GM04504 (cell line): ENCODE data around the gene CR2.
"Not testable (repeated sequence)": the region's sequence is repeated elsewhere in the genome, so short reads cannot be mapped to it uniquely, and the experiment has no call there.

ENCODE experiments used
- DNase-seq: peaks from one replicate; pipeline ENCODE4 v3.0.0-alpha.2; 2012; ENCODE audit warnings: low read depth

The CR2 gene

DNA sequence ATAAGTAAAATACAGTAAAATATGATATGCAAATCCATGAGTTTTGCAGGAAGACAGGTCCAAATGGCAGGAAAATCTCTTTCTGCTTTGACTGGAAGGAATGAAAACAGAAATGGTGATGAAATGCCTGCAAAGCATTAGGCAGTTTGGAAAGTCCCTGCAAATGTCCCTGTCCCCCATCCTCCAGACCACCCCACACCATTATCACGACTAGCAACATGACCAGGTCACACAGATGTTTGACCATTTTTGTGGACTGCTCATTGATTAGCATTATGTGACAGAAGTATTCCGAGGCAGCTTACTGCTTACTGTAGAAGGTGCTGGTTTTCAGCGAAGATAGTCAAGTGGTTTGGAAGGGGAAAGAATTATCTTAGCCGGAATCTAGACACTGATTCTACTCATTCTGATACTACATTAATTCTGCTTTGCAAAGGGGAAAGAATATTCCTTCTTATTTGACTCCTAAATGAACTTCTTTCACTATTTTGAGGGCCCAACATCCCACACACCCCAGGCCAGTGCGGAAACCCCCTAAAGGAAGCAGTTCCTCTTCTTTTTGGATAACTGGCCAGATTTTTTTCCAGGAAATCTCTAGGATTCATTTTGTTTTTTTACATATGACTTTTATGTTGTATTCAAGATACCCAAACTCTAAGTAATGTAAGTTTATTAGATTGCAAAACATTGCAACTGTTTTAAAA lies 9.5 kb upstream of the CR2 start:
- no peak for DNase-seq

GRCh38 chr1:207453710-207454045 lies 450 bp upstream of the CR2 start:
- DNase-seq: no peak

DNA sequence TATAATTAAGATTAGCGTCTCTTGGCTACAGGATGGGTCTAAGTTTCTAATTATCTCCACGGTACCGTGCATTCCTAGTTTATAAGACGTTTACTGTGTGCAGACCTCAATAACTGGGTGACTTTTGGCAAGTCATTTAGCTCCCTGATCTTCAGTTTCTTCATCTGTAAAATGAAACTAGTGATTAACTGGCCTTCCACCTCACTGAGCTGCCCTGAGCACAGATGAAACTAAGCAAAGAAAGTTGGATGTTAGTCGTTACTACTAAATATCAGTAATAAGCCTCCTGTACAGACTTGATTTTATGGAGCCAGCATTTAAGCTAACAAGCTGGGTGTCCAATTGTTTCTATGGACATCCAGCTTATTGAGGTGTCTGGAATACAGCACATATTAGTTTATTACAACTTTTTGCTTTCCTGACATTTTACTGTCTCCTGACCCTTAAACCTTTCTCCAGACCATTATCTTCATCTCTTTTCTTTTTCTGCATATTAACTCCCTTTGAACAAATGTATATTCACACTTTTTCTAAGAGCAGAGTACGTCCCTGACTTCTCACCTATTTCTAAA lies 1.1 kb downstream of the CR2 start:
- no peak for DNase-seq

DNA sequence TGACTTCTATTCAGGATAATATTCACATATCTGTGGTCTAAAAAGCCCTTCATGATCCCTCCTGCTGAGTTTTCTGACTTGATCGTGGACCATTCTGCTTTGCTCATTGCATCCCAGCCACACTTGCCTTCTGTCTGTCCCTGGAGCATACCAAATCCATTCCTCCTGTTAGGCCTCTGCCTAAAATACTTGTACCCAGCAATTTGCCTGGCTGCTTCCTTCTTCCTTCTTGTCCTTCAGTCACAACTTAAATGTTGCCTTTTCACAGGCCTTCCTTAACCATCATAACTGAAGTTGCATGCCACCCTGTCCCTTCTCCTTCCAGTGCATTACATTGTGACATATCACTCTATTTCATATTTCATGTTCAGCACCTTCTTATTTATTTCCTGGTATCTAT lies 4.3 kb downstream of the CR2 start:
- DNase-seq: no peak

DNA sequence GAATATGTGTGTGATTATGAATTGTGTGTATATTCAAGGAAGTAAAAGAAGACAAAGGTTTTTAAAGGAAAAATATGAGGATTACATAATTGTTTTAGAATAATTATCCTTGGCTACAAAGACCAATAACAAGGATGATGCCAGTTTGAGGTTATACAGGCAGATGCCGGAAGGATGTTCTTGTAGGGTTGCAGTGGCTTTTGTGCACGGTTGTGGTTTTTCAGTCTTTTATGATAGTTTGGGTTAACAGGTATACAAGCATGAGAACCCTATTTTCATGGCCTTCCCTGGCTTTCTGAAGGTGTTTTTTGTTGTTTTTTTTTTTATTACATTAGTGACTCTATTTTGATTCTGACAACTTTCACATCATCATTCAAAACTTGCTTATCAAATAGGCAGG lies 4.9 kb downstream of the CR2 start:
- no peak for DNase-seq

GRCh38 chr1:207461649-207462048 lies 7.5 kb downstream of the CR2 start:
- no peak for DNase-seq

- DNase-seq: no peak
Observed at GRCh38 chr1:207462535-207462934, 8.4 kb downstream of the CR2 start.

DNA sequence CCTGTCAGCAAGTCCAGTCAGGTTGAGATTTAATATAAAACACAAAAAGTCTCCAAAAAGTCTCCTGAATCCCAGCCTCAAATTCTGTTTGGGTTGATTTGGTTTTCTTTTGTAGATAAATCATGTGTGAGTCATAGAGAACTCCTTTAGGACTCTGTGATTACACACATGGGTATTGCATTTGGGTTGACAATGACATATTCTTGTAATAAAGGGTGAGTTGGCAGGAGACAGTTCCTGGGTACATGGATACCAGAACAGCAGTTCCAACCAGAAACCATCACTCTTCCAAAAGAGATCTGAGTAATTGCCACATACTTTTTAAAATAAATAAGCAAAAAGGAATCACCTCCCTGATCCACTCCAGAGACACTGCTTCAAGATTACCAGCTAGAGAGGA lies 8.9 kb downstream of the CR2 start:
- DNase-seq: peak; percentile 16

GRCh38 chr1:207463571-207463970 lies 9.4 kb downstream of the CR2 start:
- no peak for DNase-seq

DNA sequence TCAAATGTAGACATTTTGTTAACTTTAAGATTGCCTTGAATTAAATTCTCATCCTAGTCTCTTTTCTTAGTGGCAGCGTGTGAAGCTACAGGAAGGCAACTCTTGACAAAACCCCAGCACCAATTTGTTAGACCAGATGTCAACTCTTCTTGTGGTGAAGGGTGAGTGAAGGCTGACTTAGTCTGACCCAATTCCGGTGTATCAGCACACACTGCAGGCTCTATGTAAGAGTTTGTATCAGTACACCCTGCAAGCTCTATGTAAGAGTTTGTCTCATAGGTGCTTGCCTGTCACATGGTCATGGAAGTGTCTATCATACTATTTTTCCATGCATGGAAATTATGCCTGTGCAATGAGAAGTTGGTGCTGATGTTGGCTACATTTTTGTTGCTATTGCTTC lies 16.8 kb downstream of the CR2 start:
- no peak for DNase-seq

GRCh38 chr1:207474210-207474609 lies 20.1 kb downstream of the CR2 start:
- no peak for DNase-seq

DNA sequence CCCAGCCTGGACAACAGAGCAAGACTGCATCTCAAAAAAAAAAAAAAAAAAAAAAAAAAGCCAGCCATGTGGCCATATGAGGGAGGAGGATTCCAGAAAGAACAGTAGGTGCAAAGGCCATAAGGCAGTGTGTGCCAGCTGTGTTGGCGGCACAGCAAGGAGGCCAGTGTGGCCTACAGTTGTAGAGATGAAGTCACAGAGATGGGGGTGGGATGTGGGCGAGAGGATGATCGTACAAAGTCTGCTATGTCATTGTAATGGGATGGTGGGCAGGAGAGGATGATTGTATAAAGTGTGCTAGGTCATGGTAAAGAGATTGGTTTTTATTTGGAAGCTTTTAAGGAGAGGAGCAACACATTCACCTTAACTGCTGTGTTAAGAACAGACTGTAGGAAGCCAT lies 32.1 kb downstream of the CR2 start:
- DNase-seq: no peak

DNA sequence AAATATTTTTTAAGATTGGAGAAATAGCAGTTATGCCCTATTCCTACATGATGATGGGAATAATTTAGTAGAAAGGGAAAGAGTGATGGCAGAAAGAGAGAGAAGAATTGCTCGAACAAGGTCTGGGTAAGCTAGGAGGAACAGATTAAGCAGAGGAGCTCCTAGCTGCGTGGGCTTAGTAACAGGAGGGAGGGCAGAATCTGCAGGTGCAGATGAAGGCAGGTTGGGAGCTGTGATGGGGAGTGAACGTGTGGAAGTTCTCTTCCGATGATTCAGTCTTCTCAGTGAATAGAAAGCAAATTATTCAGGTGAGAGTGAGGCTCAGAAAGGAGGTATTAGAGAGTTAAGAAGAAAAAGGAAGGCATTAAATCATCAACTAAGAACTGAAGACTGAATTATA lies 33.5 kb downstream of the CR2 start:
- no peak for DNase-seq

GRCh38 chr1:207493212-207493611 lies 39.1 kb downstream of the CR2 start:
- no peak for DNase-seq

DNA sequence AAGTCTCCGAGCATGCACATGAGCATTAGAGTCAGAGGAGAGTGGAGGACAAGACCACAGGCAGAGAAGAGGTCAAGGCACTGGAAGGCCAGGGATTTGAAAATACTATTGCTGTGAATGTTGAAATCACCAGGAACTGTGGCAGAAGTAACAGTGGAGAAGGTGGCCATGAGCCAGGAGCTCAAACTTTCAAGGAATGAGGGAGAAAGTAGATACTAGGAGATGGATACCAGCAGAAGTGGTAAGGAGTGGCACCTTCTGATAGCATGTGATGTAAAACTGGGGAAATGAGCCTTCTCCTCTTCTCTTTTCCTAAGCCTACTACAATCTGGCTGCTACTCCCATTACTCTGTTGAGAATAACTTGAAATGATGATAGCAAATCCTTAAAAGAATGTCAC lies 40.0 kb downstream of the CR2 start:
- DNase-seq: no peak

DNA sequence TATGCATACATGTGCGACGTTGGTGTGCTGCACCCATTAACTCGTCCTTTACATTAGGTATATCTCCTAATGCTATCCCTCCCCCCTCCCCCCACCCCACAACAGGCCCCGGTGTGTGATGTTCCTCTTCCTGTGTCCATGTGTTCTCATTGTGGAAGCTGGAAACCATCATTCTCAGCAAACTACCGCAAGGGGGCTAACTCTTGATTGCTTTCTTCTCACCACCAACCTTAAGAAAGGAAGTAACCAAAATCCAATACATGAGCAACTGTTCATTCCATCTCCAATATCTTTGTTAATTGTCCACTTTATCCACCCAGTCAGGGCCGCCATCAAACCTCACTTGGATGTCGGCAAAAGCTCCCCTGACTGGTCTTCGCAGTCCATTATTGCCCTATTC lies 41.2 kb downstream of the CR2 start:
- DNase-seq: not testable (repeated sequence)

DNA sequence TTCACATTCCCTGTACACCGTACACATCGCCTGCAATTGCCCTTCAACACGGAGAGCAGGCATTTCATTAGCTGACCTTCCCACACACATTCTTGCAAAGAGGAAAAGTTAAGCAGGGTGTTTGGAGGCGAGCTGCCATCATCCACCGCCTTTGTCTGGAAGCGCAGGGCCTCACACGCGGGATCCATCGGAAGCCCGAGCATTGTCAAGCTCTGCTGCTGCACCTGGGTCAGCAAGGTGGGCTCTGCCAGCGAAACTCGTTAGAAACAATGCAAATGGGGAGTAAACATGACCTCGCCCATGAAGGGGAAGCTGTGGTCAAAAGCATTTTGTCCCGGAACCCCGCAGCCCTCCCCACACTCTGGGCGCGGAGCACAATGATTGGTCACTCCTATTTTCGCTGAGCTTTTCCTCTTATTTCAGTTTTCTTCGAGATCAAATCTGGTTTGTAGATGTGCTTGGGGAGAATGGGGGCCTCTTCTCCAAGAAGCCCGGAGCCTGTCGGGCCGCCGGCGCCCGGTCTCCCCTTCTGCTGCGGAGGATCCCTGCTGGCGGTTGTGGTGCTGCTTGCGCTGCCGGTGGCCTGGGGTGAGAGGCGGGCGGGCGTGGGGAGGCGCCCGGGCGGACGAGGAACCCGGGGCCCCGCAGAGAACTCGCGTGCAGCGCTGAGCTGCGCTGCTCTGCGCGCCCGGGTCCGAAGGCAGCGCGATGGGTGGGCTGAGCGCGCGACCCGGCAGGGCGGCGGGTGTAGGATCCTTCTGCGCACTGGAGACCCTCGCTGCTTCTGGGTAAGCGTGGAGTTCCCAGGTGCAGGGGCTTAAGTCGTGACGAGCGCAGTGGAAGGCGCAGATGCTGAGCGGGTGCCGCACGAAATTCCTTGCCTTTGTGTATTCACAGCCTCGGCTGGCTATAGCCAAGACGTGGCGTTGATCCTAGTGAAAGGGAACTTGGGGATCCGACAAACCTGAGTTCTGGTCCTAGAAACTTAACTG lies 42.0 kb downstream of the CR2 start, which contains the start of gene CR1:
Gene CR1 (plus strand): TSS at position 357 of the 992 bp plus-strand sequence. CDS start 111 bp downstream, at position 468.
- no peak for DNase-seq

GRCh38 chr1:207497941-207498340 lies 43.8 kb downstream of the CR2 start:
- DNase-seq: no peak

- peak; percentile 24 for DNase-seq
Observed at GRCh38 chr1:207499573-207499972, 45.4 kb downstream of the CR2 start.

- no peak for DNase-seq
Observed at GRCh38 chr1:207500306-207500705, 46.2 kb downstream of the CR2 start.

- DNase-seq: no peak
Observed at GRCh38 chr1:207501071-207501470, 46.9 kb downstream of the CR2 start.

- no peak for DNase-seq
Observed at GRCh38 chr1:207502726-207503125, 48.6 kb downstream of the CR2 start.

DNA sequence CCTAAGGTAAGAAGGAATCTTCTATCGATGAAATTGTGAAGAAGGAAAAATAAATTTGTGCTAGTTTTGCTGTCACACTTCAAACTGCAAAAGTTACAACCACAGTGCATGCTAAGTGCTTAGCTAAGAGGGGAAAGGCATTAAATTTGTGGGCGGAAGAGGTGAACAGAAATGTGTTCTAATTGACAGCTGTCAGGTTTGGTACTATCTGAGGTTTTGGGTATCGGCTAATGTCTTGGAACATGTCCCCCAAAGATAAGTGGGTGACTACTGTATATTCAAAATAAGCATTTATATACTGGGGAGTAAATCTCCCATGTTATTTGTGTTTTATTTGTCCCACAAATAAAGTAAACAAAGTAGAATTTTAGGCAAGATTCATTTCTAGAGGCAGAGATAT lies 49.8 kb downstream of the CR2 start:
- no peak for DNase-seq
